GM18907 (cell line): ENCODE data around the gene ELAVL3.

Source experiments
- ATAC-seq: cut with Tn5 transposase; IDR thresholded peaks from one replicate; pipeline ENCODE4 v1.9.1; 2021; ENCODE audit warnings: mild to moderate bottlenecking, moderate library complexity; ENCODE audit not compliant: unreplicated experiment

Gene ELAVL3

DNA sequence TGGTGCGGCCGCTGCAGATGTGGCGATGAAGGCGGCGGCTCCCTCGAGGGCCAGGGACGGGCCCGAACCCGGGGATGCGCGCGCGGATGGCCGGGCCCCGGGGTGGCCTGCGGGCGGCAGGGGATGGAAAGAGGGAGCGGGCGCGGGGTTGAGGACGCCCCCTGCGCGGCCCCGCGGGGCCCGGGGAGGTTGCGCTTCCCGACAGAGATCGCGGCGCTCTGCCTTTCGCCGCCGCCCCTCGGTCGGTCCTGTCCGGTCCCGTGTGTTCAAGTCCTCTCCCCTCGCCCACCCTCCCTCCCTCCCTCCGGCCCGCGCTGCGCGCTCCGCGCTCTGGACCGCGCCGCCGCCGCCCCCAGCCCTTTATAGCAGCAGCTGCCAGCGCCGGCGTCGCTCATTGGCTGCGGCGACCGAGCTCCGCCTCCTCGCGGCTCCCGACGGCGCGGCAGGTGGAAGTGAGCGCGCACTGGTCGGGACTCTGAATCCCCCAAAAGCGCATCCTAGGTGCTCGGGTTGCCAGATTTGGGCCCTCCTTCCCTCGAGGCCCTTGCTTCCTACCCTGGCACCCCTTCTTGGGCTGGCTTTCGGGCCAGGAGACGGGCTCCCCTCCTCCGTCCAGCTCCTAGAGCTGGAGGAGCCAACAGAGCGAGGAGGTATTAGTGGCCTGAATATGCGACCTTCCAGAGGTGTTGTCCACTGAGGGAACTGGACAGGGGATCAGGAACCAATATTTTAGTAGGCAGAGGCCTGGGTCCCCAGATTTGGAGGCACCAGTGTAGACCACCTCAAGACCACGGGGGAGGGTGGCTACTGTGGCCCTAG is at the start of gene ELAVL3:
Gene ELAVL3 (minus strand): TSS at position 332 of the 819 bp plus-strand sequence. CDS start 438 bp downstream, outside the sequence.
- ATAC-seq = no peak

GRCh38 chr19:11530432-11530831 is 49.6 kb upstream of the ELAVL3 start:
- ATAC-seq = no peak

DNA sequence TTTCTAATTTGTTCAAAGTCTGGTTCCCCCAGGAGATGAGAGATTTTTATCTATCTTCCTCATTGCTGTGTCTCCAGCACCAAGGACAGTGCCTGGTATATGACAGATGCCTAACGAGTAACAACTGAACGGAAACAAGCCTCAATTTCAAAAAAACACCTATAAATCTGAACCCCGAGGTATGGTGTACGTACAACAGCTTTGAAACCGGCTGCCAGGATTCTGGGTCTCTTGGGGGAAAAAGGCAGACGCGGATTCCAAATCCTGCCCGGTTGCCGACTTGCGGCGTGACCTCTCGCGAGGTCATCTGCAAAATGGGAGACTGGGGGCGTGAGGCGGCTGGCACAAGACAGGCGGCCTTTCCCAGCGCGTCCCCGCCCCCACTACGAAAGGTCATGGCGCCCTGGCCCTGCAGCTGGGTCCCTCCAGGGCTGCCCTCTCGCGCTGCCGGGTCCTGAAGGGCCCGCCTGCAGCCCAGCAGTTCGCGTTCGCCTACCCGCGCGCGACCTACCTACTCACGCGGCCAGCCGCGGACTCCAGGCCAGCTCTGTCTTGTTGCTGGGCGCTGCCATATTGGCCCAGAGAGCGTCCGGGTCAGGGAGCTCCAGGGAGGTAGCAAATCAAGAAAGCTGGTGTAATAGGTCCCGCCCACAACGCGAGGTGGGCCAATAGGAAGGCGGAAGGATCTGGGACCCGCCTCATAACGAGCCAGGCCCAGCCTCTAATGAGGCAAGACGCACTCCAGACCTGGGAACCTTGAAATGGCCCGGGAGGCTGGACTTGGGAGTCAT is 47.9 kb upstream of the ELAVL3 start, which contains the start of gene ECSIT:
Gene ECSIT (minus strand): TSS at position 584 of the 791 bp plus-strand sequence. CDS start 9,964 bp downstream, outside the sequence.
- peak; percentile 94 for ATAC-seq

GRCh38 chr19:11519138-11519537 is 38.3 kb upstream of the ELAVL3 start:
- no peak for ATAC-seq

DNA sequence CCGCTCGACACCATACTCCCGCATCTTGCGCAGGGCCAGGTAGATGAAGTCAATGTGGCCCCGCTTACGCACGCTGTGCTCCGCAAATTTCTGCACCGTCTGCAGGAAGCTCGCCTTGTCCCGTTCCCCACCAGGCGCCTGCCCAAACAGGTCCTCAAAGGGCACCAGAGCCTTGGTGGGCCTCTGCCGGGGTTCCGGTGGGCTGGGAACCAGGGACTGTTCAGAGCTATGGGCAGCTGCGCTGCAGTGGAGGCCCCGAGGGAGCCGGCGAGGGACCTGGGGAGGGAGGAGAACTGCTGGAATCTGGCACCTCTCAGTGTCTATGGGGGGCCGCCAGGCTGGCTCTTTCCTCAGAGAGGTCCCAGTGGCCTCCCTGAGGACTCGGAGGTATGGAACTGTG is 33.1 kb upstream of the ELAVL3 start:
- ATAC-seq = no peak

DNA sequence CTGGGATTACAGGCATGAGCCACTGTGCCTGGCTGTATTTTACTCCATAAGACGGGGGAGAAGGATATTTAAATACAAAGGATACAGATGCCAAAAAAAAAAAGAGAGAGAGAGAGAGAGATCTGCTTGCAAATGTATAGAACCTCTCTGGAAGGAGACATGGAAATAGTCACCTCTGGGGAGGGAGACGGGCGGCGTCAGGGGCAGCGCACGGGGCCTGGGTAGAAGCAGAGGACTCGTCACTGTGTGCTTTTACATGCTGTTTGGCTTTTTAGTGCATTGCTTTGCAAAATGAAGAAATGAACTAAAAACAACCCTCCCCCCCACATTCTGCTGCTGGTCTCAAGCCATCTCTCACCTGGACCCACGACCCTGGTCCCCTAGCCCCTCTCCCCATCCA is 29.6 kb upstream of the ELAVL3 start:
- no peak for ATAC-seq

GRCh38 chr19:11507370-11508078 is 26.7 kb upstream of the ELAVL3 start:
- no peak for ATAC-seq

DNA sequence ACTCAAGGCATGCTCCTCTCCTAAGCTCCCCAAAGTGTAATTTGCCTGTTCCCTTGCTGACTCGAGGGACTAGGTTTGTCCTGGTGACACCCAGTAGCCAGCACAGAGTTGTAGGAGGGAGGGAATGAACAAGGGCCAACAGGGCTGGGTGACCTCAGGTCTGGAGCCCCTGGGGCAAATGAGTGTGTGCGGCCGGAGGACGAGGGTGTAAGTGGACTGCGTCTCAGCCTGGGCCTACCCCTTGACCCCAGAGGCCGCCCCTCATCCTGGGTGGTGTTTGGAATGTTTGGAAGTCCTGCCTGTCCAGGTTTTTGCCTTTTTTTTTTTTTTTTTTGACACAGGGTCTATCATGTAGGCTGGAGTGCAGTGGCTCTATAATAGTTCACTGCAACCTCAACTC is 26.1 kb upstream of the ELAVL3 start:
- no peak for ATAC-seq

DNA sequence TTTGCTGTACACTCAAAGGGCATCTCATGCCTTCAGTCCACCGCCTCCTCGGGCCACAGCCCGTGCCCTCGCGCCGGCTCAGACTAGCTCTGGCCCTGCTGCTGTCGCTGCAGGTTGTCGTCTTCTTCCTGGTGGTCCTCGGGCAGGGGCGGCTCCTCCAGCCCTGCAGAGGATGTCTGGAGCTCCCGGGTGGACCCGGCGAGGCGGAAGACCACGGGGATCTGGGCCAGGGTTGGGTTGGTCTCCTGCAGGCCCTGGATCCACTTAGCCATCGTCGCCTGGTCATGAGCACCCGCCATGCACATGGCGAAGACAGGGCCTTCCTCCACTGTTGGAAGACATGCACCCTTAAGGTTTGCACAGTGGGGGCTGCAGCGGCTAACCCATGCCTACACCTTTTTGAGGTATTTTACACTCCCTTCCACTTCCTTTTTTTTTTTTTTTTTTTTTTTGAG is 25.3 kb upstream of the ELAVL3 start:
- peak; percentile 35 for ATAC-seq

DNA sequence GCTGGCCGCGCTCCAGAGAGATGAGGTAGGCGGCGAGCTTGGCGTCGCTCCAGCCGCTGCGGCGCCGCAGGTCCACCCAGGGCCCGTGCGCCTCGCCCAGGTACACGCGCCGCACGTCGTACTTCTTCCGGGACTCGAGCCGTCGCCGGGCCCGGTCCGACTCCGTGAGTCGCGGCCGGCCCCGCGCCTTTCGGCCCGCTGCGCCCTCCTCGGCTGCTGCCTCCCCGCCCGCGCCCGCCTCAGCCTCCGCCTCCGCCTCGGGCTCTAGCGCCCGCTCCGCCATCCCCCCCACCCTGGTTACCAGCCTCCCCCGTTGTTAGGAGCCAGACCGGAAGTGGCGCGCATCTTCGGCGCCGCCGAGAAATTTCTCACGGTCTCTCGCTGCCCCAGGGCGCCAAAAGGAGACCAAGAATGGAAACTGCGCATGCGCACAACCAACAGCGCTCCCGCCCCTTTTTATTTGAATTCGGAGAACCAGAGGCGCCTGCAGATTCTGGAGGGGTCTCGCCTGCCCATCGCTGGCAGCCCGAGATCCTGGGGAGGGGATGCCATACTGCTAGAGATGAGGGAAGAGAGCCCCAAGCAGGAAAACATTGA is 24.8 kb upstream of the ELAVL3 start, which contains the start of gene ZNF653:
Gene ZNF653 (minus strand): TSS at position 336 of the 597 bp plus-strand sequence. CDS start 53 bp downstream, at position 283.
- peak; percentile 60 for ATAC-seq

DNA sequence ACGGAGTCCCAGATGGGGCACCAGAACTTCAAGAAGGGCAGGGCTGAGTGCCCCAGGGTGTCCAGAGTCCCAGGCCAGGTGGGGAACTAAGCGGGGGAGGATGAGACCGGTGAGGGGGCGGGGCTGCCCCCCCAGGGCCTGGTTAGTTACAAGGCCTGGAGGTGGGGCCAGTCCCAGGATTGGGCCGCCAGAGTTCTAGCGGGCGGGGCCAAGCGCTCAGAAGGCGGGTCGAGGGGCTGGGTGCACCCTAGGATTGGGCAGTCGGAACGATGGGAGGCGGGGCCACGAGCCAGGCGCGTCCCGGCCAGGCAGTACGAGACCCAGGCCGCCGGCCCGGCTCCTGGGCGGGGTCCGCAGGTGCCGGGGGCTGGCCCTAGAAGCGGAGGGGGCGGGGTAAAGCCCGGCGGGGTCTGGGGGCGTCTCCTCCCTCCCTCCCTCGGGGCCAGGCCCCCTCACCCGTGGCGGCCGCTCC is 24.2 kb upstream of the ELAVL3 start:
- peak; percentile 87 for ATAC-seq

DNA sequence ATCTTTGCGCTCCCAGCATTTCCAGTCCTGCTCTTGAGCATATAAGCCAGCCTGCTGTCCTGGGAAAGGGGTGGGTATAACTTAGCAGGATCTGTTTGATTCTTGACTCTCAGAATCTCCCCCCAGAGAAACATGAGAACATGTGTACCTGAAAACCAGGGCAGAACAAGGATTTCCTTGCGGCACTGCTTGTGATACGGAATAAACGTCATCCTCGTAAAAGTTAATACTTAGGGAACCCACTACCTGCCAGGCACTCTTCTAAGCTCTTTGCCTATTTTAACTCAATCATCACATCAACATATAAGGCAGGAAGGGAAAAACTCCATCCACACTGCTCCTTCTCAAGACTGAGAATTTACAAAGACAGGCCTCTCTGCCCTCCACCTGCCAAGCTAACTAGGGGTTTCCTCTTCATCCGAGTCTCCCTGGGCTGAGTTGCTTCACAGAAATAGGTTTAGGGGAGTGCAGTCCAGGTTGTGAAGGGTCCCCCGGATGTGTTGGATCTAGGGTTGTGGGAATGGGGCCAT is 23.7 kb upstream of the ELAVL3 start:
- no peak for ATAC-seq

GRCh38 chr19:11499890-11500420 is 19.1 kb upstream of the ELAVL3 start:
- no peak for ATAC-seq

DNA sequence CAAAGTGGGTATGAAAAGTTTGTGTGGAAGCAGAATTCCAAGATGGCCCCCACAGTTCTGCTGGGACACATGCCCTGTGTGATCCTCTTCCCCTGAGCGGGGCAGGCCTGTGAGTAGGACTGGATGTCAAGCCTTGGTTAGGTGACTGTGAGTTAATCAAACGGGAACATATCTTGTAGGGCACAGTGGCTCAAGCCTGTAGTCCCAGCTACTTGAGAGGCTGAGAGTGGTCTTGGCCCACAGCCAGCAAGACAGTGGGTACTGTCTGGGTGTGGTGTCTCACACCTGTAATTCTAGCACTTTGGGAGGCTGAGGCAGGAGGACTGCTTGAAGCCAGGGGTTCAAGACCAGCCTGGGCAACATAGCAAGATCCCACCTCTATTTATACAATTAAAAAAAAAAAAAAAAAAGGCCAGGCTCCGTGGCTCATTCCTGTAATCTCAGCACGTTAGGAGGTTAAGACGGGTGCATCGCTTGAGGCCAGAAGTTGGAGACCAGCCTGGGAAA is 18.4 kb upstream of the ELAVL3 start:
- no peak for ATAC-seq

GRCh38 chr19:11496391-11497163 is 15.7 kb upstream of the ELAVL3 start:
- no peak for ATAC-seq

DNA sequence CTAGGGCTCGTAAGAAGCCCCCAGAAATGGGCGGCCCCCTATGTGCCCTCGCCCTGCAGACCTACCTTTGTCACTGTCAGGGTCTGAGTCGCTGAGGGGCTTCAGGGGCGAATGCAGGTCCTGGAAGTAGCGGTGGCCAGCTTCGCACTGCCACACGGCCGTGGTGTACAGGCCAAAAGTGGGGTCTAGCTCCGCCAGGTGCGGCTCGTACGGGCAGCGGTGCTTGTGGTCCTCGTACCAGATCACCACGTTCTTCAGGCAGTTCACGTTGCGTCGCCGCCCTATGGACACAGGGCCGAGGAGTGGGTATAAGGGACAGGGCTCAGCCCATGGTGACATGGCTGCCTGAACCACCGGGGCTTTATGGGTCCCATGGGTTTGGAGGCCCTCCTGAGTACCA is 15.0 kb upstream of the ELAVL3 start:
- no peak for ATAC-seq

GRCh38 chr19:11495481-11495880 is 14.6 kb upstream of the ELAVL3 start:
- ATAC-seq = no peak

DNA sequence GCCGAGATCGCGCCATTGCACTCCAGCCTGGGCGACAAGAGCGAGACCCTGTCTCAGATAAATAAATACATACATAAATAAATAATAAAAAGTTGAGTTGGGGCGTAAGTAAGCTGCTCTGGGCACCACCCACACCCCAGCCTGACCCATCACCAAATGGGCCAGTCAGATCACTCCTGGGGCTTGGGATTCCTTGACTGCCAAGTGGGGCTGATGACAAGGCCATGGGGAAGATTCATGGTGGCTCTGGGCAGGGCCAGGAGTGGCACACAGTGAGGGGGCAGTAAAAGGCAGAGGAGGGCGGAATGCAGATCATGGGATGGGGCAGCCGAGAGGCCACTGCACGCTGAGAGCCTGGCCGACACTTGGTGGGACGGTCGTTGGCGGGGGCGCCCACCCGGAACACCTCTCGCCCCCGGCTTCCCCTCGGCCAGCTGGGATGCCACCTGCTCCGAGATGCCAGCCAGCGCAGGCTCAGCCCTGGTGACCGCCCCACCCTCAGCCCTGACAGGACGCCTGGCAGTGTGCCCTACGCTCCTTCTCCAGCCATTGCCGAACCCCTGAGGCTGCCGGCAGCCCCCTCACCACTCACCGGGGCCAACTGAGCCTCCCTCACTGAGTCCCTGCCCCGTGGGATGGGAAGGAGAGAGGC is 13.9 kb upstream of the ELAVL3 start:
- ATAC-seq = no peak
